ENCODE measurements around the gene GTF3C1.
"Not testable (repeated sequence)": the region's sequence is repeated elsewhere in the genome, so short reads cannot be mapped to it uniquely, and the experiment has no call there.

GRCh38 chr16:27433191-27433590 is 116.5 kb downstream of the GTF3C1 start:
- not testable (repeated sequence) for TF ChIP-seq CTCF, POLR2A (IDR thresholded peaks at IDR 0.05)
